ENCODE results near the gene CSF2. TPM values are rescaled to one million over a fixed set of nuclear protein-coding genes. Genes with fewer than 3 reads are reported as not detected.

CSF2 gene
- total RNA-seq, 1 experiment from 2014 or later, result 0.30 TPM

- H3K36me3 ChIP-seq (ENCODE audit: control insufficient read depth in 1 of 2, insufficient read depth in 2 of 2, low read length in 2 of 2), result no peaks in the 10 kb centered on the region
- H3K9ac ChIP-seq (ENCODE audit: low read length), result no peak overlapping the region
- no peaks in the 10 kb centered on the region for H3K9me3 ChIP-seq (ENCODE audit: control insufficient read depth in 1 of 2, insufficient read depth in 1 of 2, low read depth in 1 of 2, low read length in 2 of 2)
- ChIA-PET POLR2A (no interaction called here), CTCF (no interaction called here), RAD21 (ENCODE audit: low non-redundant PET in 1 of 2, low total read pairs in 2 of 2, uncharacterized antibody in 2 of 2, unreplicated experiment in 2 of 2) (no interaction called here)
- intact Hi-C loops (cut with micrococcal nuclease), result no loop called here
- ATAC-seq (no peak), DNase-seq (ENCODE audit: low read depth, low spot score) (no peak)
- TF ChIP-seq CBX3 (IDR thresholded peaks at IDR 0.05; ENCODE audit: low read depth) (no peak), ATF3 (IDR thresholded peaks at IDR 0.05) (no peak), EZH2 (IDR thresholded peaks at IDR 0.05) (no peak), ZFX (IDR thresholded peaks at IDR 0.05) (no peak), YY1 (IDR thresholded peaks at IDR 0.05; ENCODE audit: extremely low read depth, insufficient replicate concordance, low read depth, low read length) (no peak), SRF (IDR thresholded peaks at IDR 0.05; ENCODE audit: low read depth) (no peak), POLR2A (IDR thresholded peaks at IDR 0.05; ENCODE audit: borderline replicate concordance, extremely low read depth, insufficient read depth, insufficient read length) (no peak), ZNF274 (IDR thresholded peaks at IDR 0.05; ENCODE audit: low read depth, low read length) (no peak), POLR2AphosphoS5 (IDR thresholded peaks at IDR 0.05; ENCODE audit: low read depth, low read length) (no peak), SIN3A (IDR thresholded peaks at IDR 0.05; ENCODE audit: low read depth) (no peak), JUND (IDR thresholded peaks at IDR 0.05) (no peak), EZH2phosphoT487 (IDR thresholded peaks at IDR 0.05; ENCODE audit: borderline replicate concordance) (no peak)
- BruUV-seq (replicated peaks), result no TSS peak
- no peaks in the 10 kb centered on the region for H3K79me2 ChIP-seq (ENCODE audit: insufficient read depth, low read length)
- H3K4me1 ChIP-seq (ENCODE audit: control insufficient read depth in 1 of 2, insufficient read depth in 2 of 2, low read length in 2 of 2), result peaks cover 7 to 18% of the 10 kb centered on the region in 2 experiments; a peak in 3 of 4 replicates
- H3K27ac ChIP-seq (ENCODE audit: low read depth, low read length), result no peak overlapping the region
- H3K27me3 ChIP-seq (ENCODE audit: insufficient read depth, low read length), result no peaks in the 10 kb centered on the region
- H2AFZ ChIP-seq (ENCODE audit: low read depth, low read length, poor library complexity, severe bottlenecking), result no peak overlapping the region
- H3K4me2 ChIP-seq (ENCODE audit: low read length), result no peak overlapping the region
- H3K9me2 ChIP-seq (ENCODE audit: insufficient read depth), result no peaks in the 10 kb centered on the region
- H4K20me1 ChIP-seq (ENCODE audit: insufficient read depth), result no peaks in the 10 kb centered on the region
- no peak overlapping the region for H3K4me3 ChIP-seq (replicated peaks in 1 of 2; ENCODE audit: low read depth in 1 of 2, low read length in 2 of 2)
Measured at GRCh38 chr5:132087661-132088060, 14.1 kb downstream of the CSF2 start.

- Histone ChIP-seq H3K79me2 (ENCODE audit: insufficient read depth, low read length) (no peaks in the 10 kb centered on the region), H3K27ac (ENCODE audit: low read depth, low read length) (no peak overlapping the region), H3K9me2 (ENCODE audit: insufficient read depth) (no peaks in the 10 kb centered on the region), H3K4me3 (replicated peaks in 1 of 2; ENCODE audit: low read depth in 1 of 2, low read length in 2 of 2) (no peak overlapping the region), H3K9ac (ENCODE audit: low read length) (no peak overlapping the region), H3K27me3 (ENCODE audit: insufficient read depth, low read length) (no peaks in the 10 kb centered on the region), H2AFZ (ENCODE audit: low read depth, low read length, poor library complexity, severe bottlenecking) (no peak overlapping the region), H4K20me1 (ENCODE audit: insufficient read depth) (no peaks in the 10 kb centered on the region), H3K36me3 (ENCODE audit: control insufficient read depth in 1 of 2, insufficient read depth in 2 of 2, low read length in 2 of 2) (no peaks in the 10 kb centered on the region), H3K4me1 (ENCODE audit: control insufficient read depth in 1 of 2, insufficient read depth in 2 of 2, low read length in 2 of 2) (peaks cover 7 to 24% of the 10 kb centered on the region in 2 experiments; a peak in 3 of 4 replicates), H3K4me2 (ENCODE audit: low read length) (no peak overlapping the region), H3K9me3 (ENCODE audit: control insufficient read depth in 1 of 2, insufficient read depth in 1 of 2, low read depth in 1 of 2, low read length in 2 of 2) (no peaks in the 10 kb centered on the region)
- ATAC-seq (no peak), DNase-seq (ENCODE audit: low read depth, low spot score) (no peak)
- RAD21 ChIA-PET (ENCODE audit: low non-redundant PET in 1 of 2, low total read pairs in 2 of 2, uncharacterized antibody in 2 of 2, unreplicated experiment in 2 of 2), result no interaction called here
- TF ChIP-seq REST (IDR thresholded peaks at IDR 0.05; ENCODE audit: low read depth), result no peak
- TF ChIP-seq CEBPB (IDR thresholded peaks at IDR 0.05; ENCODE audit: low read depth), result no peak
- no peak for TF ChIP-seq SIN3A (IDR thresholded peaks at IDR 0.05; ENCODE audit: low read depth)
- TF ChIP-seq SRF (IDR thresholded peaks at IDR 0.05; ENCODE audit: low read depth), result no peak
- TF ChIP-seq TCF7L2 (IDR thresholded peaks at IDR 0.05; ENCODE audit: borderline replicate concordance, extremely low read depth, insufficient read depth, insufficient read length), result no peak
- TF ChIP-seq MAX (IDR thresholded peaks at IDR 0.05), result no peak
- no peak for TF ChIP-seq JUND (IDR thresholded peaks at IDR 0.05)
- no peak for TF ChIP-seq ATF3 (IDR thresholded peaks at IDR 0.05)
- TF ChIP-seq EZH2 (IDR thresholded peaks at IDR 0.05), result no peak
- no peak for TF ChIP-seq POLR2A (IDR thresholded peaks at IDR 0.05; ENCODE audit: borderline replicate concordance, extremely low read depth, insufficient read depth, insufficient read length)
- intact Hi-C loops (cut with micrococcal nuclease), result no loop called here
- POLR2A ChIA-PET, result no interaction called here
- CTCF ChIA-PET, result no interaction called here
- BruUV-seq (replicated peaks), result no TSS peak
Measured at GRCh38 chr5:132089363-132089762, 15.8 kb downstream of the CSF2 start.

Data from HCT116 (cell line).